Pancreas (tissue), 10 donors: ENCODE measurements around the gene PLG. TPM values are rescaled to one million over a fixed set of nuclear protein-coding genes. Genes with fewer than 3 reads are reported as not detected.
"Not testable (repeated sequence)": the region's sequence is repeated elsewhere in the genome, so short reads cannot be mapped to it uniquely, and the experiment has no call there.

Experiments
- ATAC-seq, 4 donors: fragments of 200-7000 bp; cut with Tn5 transposase; one replicate each; pipeline versions ENCODE4 v1.8.0 to v1.9.1; 2020; ENCODE audit warnings: mild to moderate bottlenecking in 4 of 4, moderate library complexity in 4 of 4
- DNase-seq, 6 donors: peaks; one replicate each; pipeline ENCODE4 v3.0.0-alpha.2; 2020
- FAIRE-seq: peaks from 2 replicates; lab custom pipeline; 2012; peaks lifted over from hg19 to GRCh38; lab: Jason Lieb, UNC
- H3K27ac ChIP-seq, 4 donors: fragments of 200-600 bp; sonication (generic); 1 replicate in 3 of 4; 2 replicates in 1 of 4; pipeline versions ENCODE4 v1.5.0 to v1.8.0; 2020
- H3K27me3 ChIP-seq, 4 donors: fragments of 200-600 bp; one replicate each; pipeline ENCODE4 v1.8.0; 2021
- H3K36me3 ChIP-seq, 3 donors: fragments of 200-600 bp; sonication (generic) in 1 of 3; one replicate each; pipeline versions ENCODE4 v1.5.0 to v1.8.0; 2020 to 2021
- H3K4me1 ChIP-seq, 3 donors: fragments of 200-600 bp; one replicate each; pipeline ENCODE4 v1.8.0; 2021
- H3K4me3 ChIP-seq, 4 donors: fragments of 200-600 bp; sonication (generic) in 2 of 4; one replicate each; pipeline versions ENCODE4 v1.5.0 to v1.8.0; 2020 to 2021
- H3K9me3 ChIP-seq, 4 donors: fragments of 200-600 bp; one replicate each; pipeline ENCODE4 v1.8.0; 2021
- CTCF ChIP-seq, 4 donors: fragments of 200-600 bp; sonication (generic) in 3 of 4; IDR thresholded peaks; one replicate each; pipeline versions ENCODE4 v1.5.0 to v1.8.0; 2021; ENCODE audit warnings: antibody characterized with exemption in 4 of 4
- WGBS, 2 donors: extraction: QIAGEN DNeasy Blood & Tissue Kit; methylation state at CpG; one replicate each; pipeline ENCODE4 v1.1.7; 2013; 5-methylcytosine and 5-hydroxymethylcytosine counted together
- intact Hi-C, 3 donors: fragments of 100-400 bp; cut with DNase I; formaldehyde crosslinking; loops; one replicate each; pipeline versions ENCODE4 v1.11.1 to v1.14.2; 2022
- polyA plus RNA-seq, 2 donors: library from polyadenylated mRNA; stranded (reverse); fragments of 200-250 nt; gene quantifications; one replicate each; pipeline ENCODE4 v1.2.3, GENCODE V29; 2013
- total RNA-seq, 6 donors: library from RNA; stranded (reverse); fragmentation: NEBNext Ultra II Directional in 4 of 6; extraction: Animal tissue kit (Norgen Biotek cat#: 25700) in 4 of 6; gene quantifications; one replicate each; pipeline versions ENCODE4 v1.2.1 to v1.2.4, GENCODE V29; 2021 to 2023
- donor health status: healthy with polysubstance abuse.
- donor health status: DM: no; HTN: no; CAD: no; lungs with moderate emphysema.
- donor health status: DM: no; HTN: no; CAD: no.
- donor health status: control.
- donor health status: control.
- donor health status: Bipolar disorder and iron deficiency.
- donor health status: DM: yes; HTN: yes; CAD: no.
- donor health status: DM: no; HTN: no; CAD: no.
- donor health status: DM: no; HTN: no; CAD: no.
- donor health status: DM: yes; HTN: yes; CAD: no.

PLG gene
- total and polyA plus RNA-seq, 8 donors = 0.02 to 1.8 (median 0.21) TPM; not detected in 5

- no peak overlapping the region for H3K4me3 ChIP-seq
- no peaks in the 10 kb centered on the region for H3K27me3 ChIP-seq
- no peaks in the 10 kb centered on the region for H3K9me3 ChIP-seq
- intact Hi-C loops = no loop called here
- peak; percentile 15 to 50 (median 42) for TF ChIP-seq CTCF (IDR thresholded peaks at IDR 0.05)
- FAIRE-seq (no peak), ATAC-seq (peak; percentile 76 to 99 (median 88)), DNase-seq (peak; percentile 36 to 66 (median 59))
- no peak overlapping the region for H3K27ac ChIP-seq
- no peaks in the 10 kb centered on the region for H3K4me1 ChIP-seq
- no peaks in the 10 kb centered on the region for H3K36me3 ChIP-seq
- 20 to 21% methylated on average over 9 of the region's 9 CpGs for WGBS, 2 donors
These were observed 34.2 kb upstream of the PLG start for GRCh38 chr6:160667639-160668481.

GRCh38 chr6:160668589-160668988 is 33.5 kb upstream of the PLG start:
- no peak for ATAC-seq
- no peaks in the 10 kb centered on the region for H3K36me3 ChIP-seq
- no peak for TF ChIP-seq CTCF (IDR thresholded peaks at IDR 0.05)
- no peaks in the 10 kb centered on the region for H3K27me3 ChIP-seq
- no peak for FAIRE-seq
- intact Hi-C loops = no loop called here
- H3K4me3 ChIP-seq = no peak overlapping the region
- H3K27ac ChIP-seq = no peak overlapping the region
- 65 to 71% methylated on average over 2 of the region's 2 CpGs for WGBS, 2 donors
- H3K9me3 ChIP-seq = no peaks in the 10 kb centered on the region
- no peak for DNase-seq
- H3K4me1 ChIP-seq = no peaks in the 10 kb centered on the region

- intact Hi-C loops, ATAC-seq, H3K9me3 ChIP-seq, DNase-seq, H3K36me3 ChIP-seq, H3K27me3 ChIP-seq, FAIRE-seq, H3K4me1 ChIP-seq, H3K4me3 ChIP-seq, H3K27ac ChIP-seq: not testable (repeated sequence)
- 81 to 82% methylated on average over 5 of the region's 5 CpGs for WGBS, 2 donors
These were observed 25.6 kb upstream of the PLG start for GRCh38 chr6:160676418-160676817.

- FAIRE-seq (no peak), ATAC-seq (no peak), DNase-seq (no peak)
- H3K4me1 ChIP-seq = no peaks in the 10 kb centered on the region
- no peaks in the 10 kb centered on the region for H3K27me3 ChIP-seq
- TF ChIP-seq CTCF (IDR thresholded peaks at IDR 0.05) = no peak
- no peak overlapping the region for H3K27ac ChIP-seq
- intact Hi-C loops = no loop called here
- no peak overlapping the region for H3K4me3 ChIP-seq
- H3K9me3 ChIP-seq = no peaks in the 10 kb centered on the region
- 85 to 91% methylated on average over 4 of the region's 4 CpGs for WGBS, 2 donors
- no peaks in the 10 kb centered on the region for H3K36me3 ChIP-seq
These were observed 23.8 kb upstream of the PLG start for GRCh38 chr6:160678230-160678629.

- DNase-seq (peak in 5 of 6 donors; percentile 19 to 74 (median 32)), FAIRE-seq (no peak), ATAC-seq (peak; percentile 69 to 87 (median 84))
- H3K4me3 ChIP-seq = peak overlapping the region; percentile 23 to 57 (median 38)
- no peaks in the 10 kb centered on the region for H3K4me1 ChIP-seq
- intact Hi-C loops = no loop called here
- no peaks in the 10 kb centered on the region for H3K36me3 ChIP-seq
- WGBS, 2 donors = 5 to 13% methylated on average over 42 of the region's 42 CpGs
- H3K27ac ChIP-seq = no peak overlapping the region
- no peak for TF ChIP-seq CTCF (IDR thresholded peaks at IDR 0.05)
- no peaks in the 10 kb centered on the region for H3K9me3 ChIP-seq
- H3K27me3 ChIP-seq = no peaks in the 10 kb centered on the region
These were observed 23.2 kb upstream of the PLG start for GRCh38 chr6:160678744-160679401.
